Measurements from ENCODE around the gene TRIM16.
"Not testable (repeated sequence)": the region's sequence is repeated elsewhere in the genome, so short reads cannot be mapped to it uniquely, and the experiment has no call there.

TRIM16 gene

GRCh38 chr17:15657868-15658267, 26.2 kb downstream of the TRIM16 start:
- no peak for DNase-seq (ENCODE audit: low read depth)
- H3K4me3 ChIP-seq (ENCODE audit: control insufficient read depth, low read depth, low read length): no peak overlapping the region
- TF ChIP-seq CTCF (conservative IDR thresholded peaks at IDR 0.05; ENCODE audit: control insufficient read depth, insufficient read depth, low read depth, low read length): no peak

GRCh38 chr17:15654886-15655561, 29.1 kb downstream of the TRIM16 start:
- H3K4me3 ChIP-seq (ENCODE audit: control insufficient read depth, low read depth, low read length): no peak overlapping the region
- no peak for TF ChIP-seq CTCF (conservative IDR thresholded peaks at IDR 0.05; ENCODE audit: control insufficient read depth, insufficient read depth, low read depth, low read length)
- DNase-seq (ENCODE audit: low read depth): no peak

GRCh38 chr17:15654401-15654800, 29.7 kb downstream of the TRIM16 start:
- not testable (repeated sequence) for DNase-seq (ENCODE audit: low read depth); H3K4me3 ChIP-seq (ENCODE audit: control insufficient read depth, low read depth, low read length)

GRCh38 chr17:15652960-15653359, 31.2 kb downstream of the TRIM16 start:
- no peak overlapping the region for H3K4me3 ChIP-seq (ENCODE audit: control insufficient read depth, low read depth, low read length)
- TF ChIP-seq CTCF (conservative IDR thresholded peaks at IDR 0.05; ENCODE audit: control insufficient read depth, insufficient read depth, low read depth, low read length): no peak

GRCh38 chr17:15651583-15652110, 32.5 kb downstream of the TRIM16 start:
- peak overlapping the region; percentile 85 for H3K4me3 ChIP-seq (ENCODE audit: control insufficient read depth, low read depth, low read length)
- DNase-seq (ENCODE audit: low read depth): peak; percentile 99
- TF ChIP-seq CTCF (conservative IDR thresholded peaks at IDR 0.05; ENCODE audit: control insufficient read depth, insufficient read depth, low read depth, low read length): peak; percentile 0

More at GRCh38 chr17:15652960-15653359, 31.2 kb downstream of the TRIM16 start:
- no peak for DNase-seq (ENCODE audit: low read depth)

GRCh38 chr17:15650741-15651582, 33.1 kb downstream of the TRIM16 start:
- H3K4me3 ChIP-seq (ENCODE audit: control insufficient read depth, low read depth, low read length): peak overlapping the region; percentile 85
- TF ChIP-seq CTCF (conservative IDR thresholded peaks at IDR 0.05; ENCODE audit: control insufficient read depth, insufficient read depth, low read depth, low read length): no peak
- peak; percentile 2 for DNase-seq (ENCODE audit: low read depth)

- TF ChIP-seq CTCF (conservative IDR thresholded peaks at IDR 0.05; ENCODE audit: control insufficient read depth, insufficient read depth, low read depth, low read length): no peak
- peak overlapping the region; percentile 85 for H3K4me3 ChIP-seq (ENCODE audit: control insufficient read depth, low read depth, low read length)
- DNase-seq (ENCODE audit: low read depth): peak; percentile 62
Observed at GRCh38 chr17:15649861-15650421, 34.2 kb downstream of the TRIM16 start.
